Putamen (tissue), 1 donor: ENCODE results near the gene HTR5A.
A peak's percentile ranks its signal among the peaks of the same experiment; 100 is the strongest.
"Not testable (repeated sequence)": the region's sequence is repeated elsewhere in the genome, so short reads cannot be mapped to it uniquely, and the experiment has no call there.

Source experiments
- DNase-seq: peaks from one replicate; pipeline ENCODE4 v3.0.0-alpha.2; 2016; ENCODE audit warnings: low spot score

The HTR5A gene

GRCh38 chr7:155069992-155070751 is at the start of gene HTR5A:
HTR5A (plus strand) TSS chr7:155070324; CDS start chr7:155070900, 576 bp downstream.
- DNase-seq: peak; percentile 45

- DNase-seq: no peak
Observed at GRCh38 chr7:155020996-155021395, 49.1 kb upstream of the HTR5A start.

- no peak for DNase-seq
Observed at GRCh38 chr7:155021699-155022145, 48.4 kb upstream of the HTR5A start.

GRCh38 chr7:155027879-155028278 is 42.2 kb upstream of the HTR5A start:
- no peak for DNase-seq

- DNase-seq: no peak
Observed at GRCh38 chr7:155032978-155033377, 37.1 kb upstream of the HTR5A start.

DNA sequence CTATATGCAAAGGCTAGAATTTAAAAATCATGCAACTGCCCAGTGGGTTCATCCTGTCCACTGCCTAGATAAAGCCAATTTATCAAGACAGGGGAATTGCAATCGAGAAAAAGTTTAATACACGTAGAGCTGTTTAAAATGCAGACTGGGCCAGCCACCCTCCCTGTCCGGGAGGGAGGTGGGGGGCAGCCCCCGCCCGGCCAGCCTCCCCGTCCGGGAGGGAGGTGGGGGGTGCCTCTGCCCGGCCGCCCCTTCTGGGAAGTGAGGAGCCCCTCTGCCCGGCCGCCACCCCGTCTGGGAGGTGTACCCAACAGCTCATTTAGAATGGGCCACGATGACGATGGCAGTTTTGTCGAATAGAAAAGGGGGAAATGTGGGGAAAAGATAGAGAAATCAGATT is 35.6 kb upstream of the HTR5A start:
- DNase-seq: not testable (repeated sequence)

DNA sequence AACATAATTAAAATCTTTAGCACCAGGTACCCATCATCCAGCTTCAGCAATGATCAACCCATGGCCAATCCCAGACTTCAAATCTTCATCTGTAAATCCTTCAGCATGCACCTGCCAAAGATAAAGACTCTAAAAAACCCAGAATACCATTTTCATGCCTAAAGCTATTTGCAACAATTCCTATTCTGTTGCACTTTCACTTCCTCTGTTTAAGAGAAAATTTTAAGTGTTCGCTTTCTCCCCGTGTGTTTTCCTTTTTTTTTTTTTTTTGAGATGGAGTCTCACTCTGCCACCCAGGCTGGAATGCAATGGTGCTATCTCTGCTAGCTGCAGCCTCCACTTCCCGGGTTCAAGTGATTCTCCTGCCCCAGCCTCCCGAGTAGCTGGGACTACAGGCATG is 31.8 kb upstream of the HTR5A start:
- no peak for DNase-seq

- DNase-seq: no peak
Observed at GRCh38 chr7:155043756-155044155, 26.4 kb upstream of the HTR5A start.

DNA sequence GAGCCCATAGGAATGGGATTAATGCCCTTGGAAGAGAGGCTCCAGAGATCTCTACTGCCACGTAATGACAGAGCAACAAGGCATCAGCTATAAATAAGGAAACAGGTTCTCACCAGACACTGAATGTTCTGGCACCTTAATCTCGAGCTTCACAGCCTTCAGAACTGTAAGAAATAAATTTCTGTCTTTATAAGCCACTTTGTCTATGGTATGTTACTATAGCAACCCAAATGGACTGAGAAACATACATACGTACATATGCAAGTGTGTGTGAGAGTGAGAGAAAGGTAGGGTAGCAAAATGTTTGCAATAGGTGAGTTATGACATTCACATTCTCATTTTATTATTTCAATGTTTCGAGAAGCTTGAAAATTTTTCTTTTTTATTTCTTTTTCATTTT is 22.1 kb upstream of the HTR5A start:
- no peak for DNase-seq

- no peak for DNase-seq
Observed at GRCh38 chr7:155051355-155051754, 18.8 kb upstream of the HTR5A start.

- no peak for DNase-seq
Observed at GRCh38 chr7:155053002-155053401, 17.1 kb upstream of the HTR5A start.

GRCh38 chr7:155054761-155055160 is 15.4 kb upstream of the HTR5A start:
- no peak for DNase-seq

DNA sequence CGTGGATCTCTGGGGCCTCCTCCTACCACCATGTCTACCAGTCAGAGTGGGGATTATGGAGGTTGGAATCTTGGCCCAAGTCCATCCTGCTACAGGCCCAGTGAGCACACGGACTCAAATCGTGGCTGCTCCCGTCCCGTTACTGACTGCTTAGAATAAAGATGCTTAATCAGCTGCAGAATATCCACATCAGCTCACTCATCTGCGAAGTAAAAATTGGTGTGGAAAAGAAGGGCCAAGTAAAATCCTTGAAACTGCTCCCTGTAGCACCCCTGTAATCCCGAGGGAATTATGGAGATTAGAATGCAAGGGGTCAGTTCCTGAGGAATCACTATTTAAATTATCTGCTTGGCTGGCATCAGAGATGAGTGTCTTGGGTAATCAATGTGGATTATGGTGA is 13.0 kb upstream of the HTR5A start:
- no peak for DNase-seq

GRCh38 chr7:155058896-155059295 is 11.2 kb upstream of the HTR5A start:
- DNase-seq: no peak

DNA sequence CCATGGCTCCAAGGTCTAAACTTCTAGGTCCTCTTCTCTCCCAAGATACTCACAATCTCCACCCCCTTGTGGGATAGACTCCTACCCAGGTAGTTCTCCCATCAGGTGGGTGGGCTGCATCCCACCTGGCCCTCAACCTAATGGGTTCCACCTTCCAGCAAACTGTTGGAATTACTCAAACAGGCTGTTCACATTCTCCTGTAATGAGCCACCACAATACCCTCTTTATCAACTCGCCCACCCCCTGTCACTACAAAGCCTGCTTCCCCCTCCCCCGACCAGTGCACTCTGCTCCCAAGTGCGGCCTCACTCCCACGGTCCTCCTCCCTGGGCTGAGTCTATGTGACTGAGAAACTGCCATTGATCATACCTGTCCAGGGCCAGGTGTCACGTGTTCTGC is 10.4 kb upstream of the HTR5A start:
- DNase-seq: no peak

GRCh38 chr7:155062411-155062810 is 7.7 kb upstream of the HTR5A start:
- no peak for DNase-seq

- DNase-seq: no peak
Observed at GRCh38 chr7:155064186-155064585, 5.9 kb upstream of the HTR5A start.

GRCh38 chr7:155066417-155066950 is 3.6 kb upstream of the HTR5A start:
- DNase-seq: no peak

GRCh38 chr7:155071121-155071651 is 1.1 kb downstream of the HTR5A start:
- peak; percentile 72 for DNase-seq

GRCh38 chr7:155071916-155072571 is 1.9 kb downstream of the HTR5A start:
- peak; percentile 42 for DNase-seq

GRCh38 chr7:155073922-155074321 is 3.8 kb downstream of the HTR5A start:
- DNase-seq: no peak

DNA sequence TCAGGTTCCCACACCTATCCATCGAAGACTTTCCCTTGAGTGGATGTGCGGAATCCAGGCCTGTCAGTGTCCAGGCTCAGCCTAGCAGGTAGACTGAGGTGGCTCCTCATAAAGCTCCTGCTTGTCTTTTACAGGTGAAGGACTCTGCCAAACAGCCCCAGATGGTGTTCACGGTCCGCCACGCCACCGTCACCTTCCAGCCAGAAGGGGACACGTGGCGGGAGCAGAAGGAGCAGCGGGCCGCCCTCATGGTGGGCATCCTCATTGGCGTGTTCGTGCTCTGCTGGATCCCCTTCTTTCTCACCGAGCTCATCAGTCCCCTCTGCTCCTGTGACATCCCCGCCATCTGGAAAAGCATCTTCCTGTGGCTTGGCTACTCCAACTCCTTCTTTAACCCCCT is 13.9 kb downstream of the HTR5A start:
- no peak for DNase-seq

DNA sequence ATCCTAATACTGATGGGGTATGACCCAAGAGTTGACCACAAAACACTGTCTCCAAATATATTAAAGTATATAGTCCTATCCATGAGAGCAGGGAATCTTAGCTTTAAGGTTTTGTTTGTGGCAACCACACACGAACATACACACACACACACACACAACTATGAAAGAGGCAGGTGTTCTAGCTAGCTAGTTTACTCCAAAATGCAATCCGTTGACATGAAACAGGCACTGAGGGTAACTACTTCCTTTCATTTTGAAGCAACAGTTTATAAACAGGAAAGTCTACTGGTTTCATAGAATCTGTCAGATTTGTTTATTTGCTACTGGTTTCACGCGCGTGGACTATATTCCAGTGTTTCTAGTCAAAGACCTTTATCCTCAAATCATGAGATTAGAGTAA is 14.8 kb downstream of the HTR5A start:
- DNase-seq: no peak
